SK-MEL-5 (cell line): Measurements from ENCODE around the gene GRIK5. TPM values are rescaled to one million over a fixed set of nuclear protein-coding genes. Genes with fewer than 3 reads are reported as not detected.
"Not testable (repeated sequence)": the region's sequence is repeated elsewhere in the genome, so short reads cannot be mapped to it uniquely, and the experiment has no call there.

Experiments used
- DNase-seq: peaks from one replicate; pipeline ENCODE4 v3.0.0-alpha.2; 2016; ENCODE audit warnings: low read depth, low spot score
- in situ Hi-C: cut with HindIII; loops from 2 replicates; pipeline ENCODE4 v1.10.0; 2016; ENCODE audit warnings: low sequenced_read_pairs, high pct_unique_total_duplicates, low pct_unique_long_range_greater_than_20kb
- total RNA-seq: library from RNA; depleted of rRNA; stranded (reverse); fragments of >200 nt; shearing (Covaris generic); gene quantifications from 2 replicates; pipeline ENCODE4 v1.2.3, GENCODE V29; 2014

GRIK5 gene
- total RNA-seq, 1 experiment from 2014 or later, result not detected

- in situ Hi-C loops, result no loop called here
- peak; percentile 85 for DNase-seq
Measured at GRCh38 chr19:42066075-42066754, 3.8 kb downstream of the GRIK5 start.

- in situ Hi-C loops, result no loop called here
Measured at GRCh38 chr19:42065511-42065910, 4.5 kb downstream of the GRIK5 start.

GRCh38 chr19:42065051-42065450 lies 5.0 kb downstream of the GRIK5 start:
- DNase-seq, result no peak
- in situ Hi-C loops, result no loop called here

More at GRCh38 chr19:42065511-42065910, 4.5 kb downstream of the GRIK5 start:
- DNase-seq, result no peak

GRCh38 chr19:42064432-42064831 lies 5.6 kb downstream of the GRIK5 start:
- in situ Hi-C loops, result no loop called here
- DNase-seq, result no peak

GRCh38 chr19:42062381-42062780 lies 7.6 kb downstream of the GRIK5 start:
- DNase-seq, result no peak
- in situ Hi-C loops, result no loop called here

- DNase-seq, result no peak
- in situ Hi-C loops, result no loop called here
Measured at GRCh38 chr19:42060117-42060516, 9.9 kb downstream of the GRIK5 start.

GRCh38 chr19:42059196-42059595 lies 10.8 kb downstream of the GRIK5 start:
- no peak for DNase-seq
- in situ Hi-C loops, result no loop called here

- no peak for DNase-seq
- in situ Hi-C loops, result no loop called here
Measured at GRCh38 chr19:42057846-42058245, 12.2 kb downstream of the GRIK5 start.

- no peak for DNase-seq
- in situ Hi-C loops, result no loop called here
Measured at GRCh38 chr19:42054205-42054604, 15.8 kb downstream of the GRIK5 start.

- no peak for DNase-seq
- in situ Hi-C loops, result no loop called here
Measured at GRCh38 chr19:42053037-42053935, 16.7 kb downstream of the GRIK5 start.

GRCh38 chr19:42052241-42052863 lies 17.7 kb downstream of the GRIK5 start:
- in situ Hi-C loops, result no loop called here
- DNase-seq, result no peak

- no peak for DNase-seq
- in situ Hi-C loops, result no loop called here
Measured at GRCh38 chr19:42051166-42052115, 18.6 kb downstream of the GRIK5 start.

GRCh38 chr19:42048992-42049391 lies 21.0 kb downstream of the GRIK5 start:
- DNase-seq, result peak; percentile 17
- in situ Hi-C loops, result no loop called here

- in situ Hi-C loops, result no loop called here
- no peak for DNase-seq
Measured at GRCh38 chr19:42045575-42045974, 24.4 kb downstream of the GRIK5 start.

GRCh38 chr19:42042455-42043170 lies 27.4 kb downstream of the GRIK5 start:
- in situ Hi-C loops, result no loop called here
- DNase-seq, result no peak

- DNase-seq, in situ Hi-C loops: not testable (repeated sequence)
Measured at GRCh38 chr19:42040491-42040890, 29.5 kb downstream of the GRIK5 start.

GRCh38 chr19:42040031-42040430 lies 30.0 kb downstream of the GRIK5 start:
- in situ Hi-C loops, result no loop called here
- no peak for DNase-seq
